ENCODE data around the gene FAM200C. TPM values are rescaled to one million over a fixed set of nuclear protein-coding genes. Genes with fewer than 3 reads are reported as not detected.

The FAM200C gene
- total RNA-seq (11.9 TPM), polyA plus RNA-seq (ENCODE audit: insufficient read depth in 1 of 8, insufficient read length in 8 of 8, low replicate concordance in 1 of 8) (10 to 100 TPM in 2 of 8 donors, 1 to 10 TPM in 6; 9.0 to 14.5 (median 9.8) TPM)
- long read RNA-seq, donor 1, partial matches to known transcripts, result 0 of 3 reads
- long read RNA-seq, donor 1, other reads (novel, unspliced or antisense), result 0 of 3 reads
- long read RNA-seq, donor 2, result 0 reads
- long read RNA-seq, donor 3, partial matches to known transcripts, result 0 of 4 reads
- long read RNA-seq, donor 3, other reads (novel, unspliced or antisense), result 0 of 4 reads
- long read RNA-seq, donor 4, partial matches to known transcripts, result 0 of 3 reads
- long read RNA-seq, donor 4, other reads (novel, unspliced or antisense), result 0 of 3 reads
- long read RNA-seq, donor 5, transcript ZBED8-201 (2 exons, 2,851 nt), result major isoform, 14 of 15 reads
- long read RNA-seq, donor 5, partial matches to known transcripts, result 0 of 15 reads
- long read RNA-seq, donor 5, other reads (novel, unspliced or antisense), result 0 of 15 reads
- long read RNA-seq, donor 6, partial matches to known transcripts, result 0 of 3 reads
- long read RNA-seq, donor 6, other reads (novel, unspliced or antisense), result 0 of 3 reads
- long read RNA-seq, donor 7, transcript ZBED8-201 (2 exons, 2,851 nt), result major isoform, 6 of 6 reads
- long read RNA-seq, donor 7, partial matches to known transcripts, result 0 of 6 reads
- long read RNA-seq, donor 7, other reads (novel, unspliced or antisense), result 0 of 6 reads
- long read RNA-seq, donor 8, transcript ZBED8-201 (2 exons, 2,851 nt), result major isoform, 5 of 5 reads
- long read RNA-seq, donor 8, partial matches to known transcripts, result 0 of 5 reads
- long read RNA-seq, donor 8, other reads (novel, unspliced or antisense), result 0 of 5 reads
- long read RNA-seq, donor 9, transcript ZBED8-201 (2 exons, 2,851 nt), result major isoform, 7 of 7 reads
- long read RNA-seq, donor 9, partial matches to known transcripts, result 0 of 7 reads
- long read RNA-seq, donor 9, other reads (novel, unspliced or antisense), result 0 of 7 reads
- long read RNA-seq, donor 10, partial matches to known transcripts, result 0 of 1 reads
- long read RNA-seq, donor 10, other reads (novel, unspliced or antisense), result 0 of 1 reads
- long read RNA-seq, donor 11, transcript ZBED8-201 (2 exons, 2,851 nt), result major isoform, 5 of 5 reads
- long read RNA-seq, donor 11, partial matches to known transcripts, result 0 of 5 reads
- long read RNA-seq, donor 11, other reads (novel, unspliced or antisense), result 0 of 5 reads

GRCh38 chr5:160399402-160400353 lies at the start of gene FAM200C:
Gene FAM200C (minus strand): TSS chr5:160400054. CDS start chr5:160395490, 4,564 bp downstream.
- Histone ChIP-seq H3K27ac (ENCODE audit: low read length) (peak within 1 kb of the TSS; percentile 96), H3K4me3 (ENCODE audit: low read length) (peak within 1 kb of the TSS; percentile 83), H3K9me3 (replicated peaks; ENCODE audit: control insufficient read depth, low read depth, low read length) (no peaks in the 10 kb centered on the region), H3K36me3 (ENCODE audit: control insufficient read depth, insufficient read depth, low read length) (peaks cover 25% of the 10 kb centered on the region), H3K27me3 (ENCODE audit: control insufficient read depth, insufficient read depth, low read length) (no peaks in the 10 kb centered on the region), H3K4me1 (ENCODE audit: control insufficient read depth, insufficient read depth, low read length) (peaks cover 9% of the 10 kb centered on the region)
- peak; percentile 97 for DNase-seq
- WGBS (ENCODE audit: insufficient coverage), result under 1% methylated on average over 32 of the region's 41 CpGs

- H3K9me3 ChIP-seq (replicated peaks; ENCODE audit: control insufficient read depth, low read depth, low read length), result no peaks in the 10 kb centered on the region
- H3K27ac ChIP-seq (ENCODE audit: low read length), result no peak overlapping the region
- H3K4me3 ChIP-seq (ENCODE audit: low read length), result no peak overlapping the region
- DNase-seq, result no peak
- no peaks in the 10 kb centered on the region for H3K4me1 ChIP-seq (ENCODE audit: control insufficient read depth, insufficient read depth, low read length)
- H3K27me3 ChIP-seq (ENCODE audit: control insufficient read depth, insufficient read depth, low read length), result no peaks in the 10 kb centered on the region
- no CpG with 5 or more reads among the region's 3 CpGs for WGBS (ENCODE audit: insufficient coverage)
- H3K36me3 ChIP-seq (ENCODE audit: control insufficient read depth, insufficient read depth, low read length), result no peaks in the 10 kb centered on the region
Observed at GRCh38 chr5:160449458-160449857, 49.6 kb upstream of the FAM200C start.

DNA sequence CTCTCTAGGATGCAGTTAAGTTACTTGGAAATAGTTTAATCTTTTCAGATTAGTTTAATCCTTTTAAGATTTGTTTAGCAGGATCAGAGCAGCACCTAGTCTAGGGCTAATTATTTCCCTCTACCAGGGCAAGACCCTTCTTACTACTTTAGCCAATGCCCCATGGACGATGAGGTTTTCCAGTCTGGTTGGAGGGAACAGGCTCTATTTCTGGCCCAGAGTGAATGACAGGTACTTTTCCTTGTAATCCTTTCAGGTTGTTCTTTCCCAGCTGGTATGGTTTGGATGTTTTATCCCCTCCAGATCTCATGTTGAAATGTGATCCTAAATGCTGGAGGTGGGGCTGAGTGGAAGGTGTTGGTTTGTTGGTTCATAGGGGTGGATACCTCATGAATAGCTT lies 49.0 kb upstream of the FAM200C start:
- H3K4me3 ChIP-seq (ENCODE audit: low read length), result no peak overlapping the region
- WGBS (ENCODE audit: insufficient coverage), result no CpG with 5 or more reads among the region's 1 CpG
- no peak overlapping the region for H3K27ac ChIP-seq (ENCODE audit: low read length)
- no peak for DNase-seq
- H3K27me3 ChIP-seq (ENCODE audit: control insufficient read depth, insufficient read depth, low read length), result no peaks in the 10 kb centered on the region
- H3K36me3 ChIP-seq (ENCODE audit: control insufficient read depth, insufficient read depth, low read length), result no peaks in the 10 kb centered on the region
- H3K9me3 ChIP-seq (replicated peaks; ENCODE audit: control insufficient read depth, low read depth, low read length), result no peaks in the 10 kb centered on the region
- no peaks in the 10 kb centered on the region for H3K4me1 ChIP-seq (ENCODE audit: control insufficient read depth, insufficient read depth, low read length)

GRCh38 chr5:160445751-160446150 lies 45.9 kb upstream of the FAM200C start:
- Histone ChIP-seq H3K27ac (ENCODE audit: low read length) (no peak overlapping the region), H3K4me1 (ENCODE audit: control insufficient read depth, insufficient read depth, low read length) (no peaks in the 10 kb centered on the region), H3K9me3 (replicated peaks; ENCODE audit: control insufficient read depth, low read depth, low read length) (no peaks in the 10 kb centered on the region), H3K27me3 (ENCODE audit: control insufficient read depth, insufficient read depth, low read length) (no peaks in the 10 kb centered on the region), H3K4me3 (ENCODE audit: low read length) (no peak overlapping the region), H3K36me3 (ENCODE audit: control insufficient read depth, insufficient read depth, low read length) (no peaks in the 10 kb centered on the region)
- no peak for DNase-seq

DNA sequence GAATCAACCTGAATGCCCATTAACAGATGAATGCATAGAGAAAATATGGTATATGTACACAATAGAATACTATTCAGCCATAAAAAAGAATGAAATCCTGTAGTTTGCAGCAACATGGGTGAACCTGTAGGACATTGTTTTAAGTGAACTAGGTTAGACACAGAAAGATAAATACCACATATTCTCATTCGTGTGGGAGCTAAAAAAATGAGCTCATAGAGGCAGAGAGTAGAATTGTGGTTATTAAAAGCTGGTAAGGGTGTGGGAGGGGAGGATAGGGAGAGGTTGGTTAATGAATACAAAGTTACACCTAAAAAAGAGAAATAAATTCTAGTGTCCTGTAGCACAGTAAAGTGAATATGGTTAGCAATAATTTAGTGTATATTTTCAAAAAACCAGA lies 45.3 kb upstream of the FAM200C start:
- Histone ChIP-seq H3K4me1 (ENCODE audit: control insufficient read depth, insufficient read depth, low read length) (no peaks in the 10 kb centered on the region), H3K9me3 (replicated peaks; ENCODE audit: control insufficient read depth, low read depth, low read length) (no peaks in the 10 kb centered on the region), H3K4me3 (ENCODE audit: low read length) (no peak overlapping the region), H3K27ac (ENCODE audit: low read length) (no peak overlapping the region), H3K36me3 (ENCODE audit: control insufficient read depth, insufficient read depth, low read length) (no peaks in the 10 kb centered on the region), H3K27me3 (ENCODE audit: control insufficient read depth, insufficient read depth, low read length) (no peaks in the 10 kb centered on the region)
- no peak for DNase-seq
- WGBS (ENCODE audit: insufficient coverage), result no CpG with 5 or more reads among the region's 1 CpG

DNA sequence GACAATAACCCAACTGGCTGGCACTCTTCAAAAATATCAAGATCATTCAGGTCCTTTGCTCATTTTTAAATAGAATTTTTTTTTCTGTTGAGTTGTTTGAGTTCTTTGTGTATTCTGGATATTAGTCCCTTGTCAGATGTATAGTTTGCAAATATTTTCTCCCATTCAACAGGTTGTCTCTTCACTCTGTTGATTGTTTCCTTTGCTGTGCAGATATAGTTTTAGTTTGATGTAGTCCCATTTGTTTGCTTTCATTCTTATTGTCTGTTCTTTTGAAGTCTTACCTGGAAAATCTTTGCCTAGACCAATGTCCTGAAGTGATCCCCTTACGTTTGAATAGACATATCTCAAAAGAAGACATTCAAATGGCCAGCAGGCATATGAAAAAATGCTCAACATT lies 44.6 kb upstream of the FAM200C start:
- Histone ChIP-seq H3K9me3 (replicated peaks; ENCODE audit: control insufficient read depth, low read depth, low read length) (no peaks in the 10 kb centered on the region), H3K27ac (ENCODE audit: low read length) (no peak overlapping the region), H3K27me3 (ENCODE audit: control insufficient read depth, insufficient read depth, low read length) (no peaks in the 10 kb centered on the region), H3K4me3 (ENCODE audit: low read length) (no peak overlapping the region), H3K36me3 (ENCODE audit: control insufficient read depth, insufficient read depth, low read length) (no peaks in the 10 kb centered on the region), H3K4me1 (ENCODE audit: control insufficient read depth, insufficient read depth, low read length) (no peaks in the 10 kb centered on the region)
- WGBS (ENCODE audit: insufficient coverage), result no CpG with 5 or more reads among the region's 1 CpG
- DNase-seq, result no peak

DNA sequence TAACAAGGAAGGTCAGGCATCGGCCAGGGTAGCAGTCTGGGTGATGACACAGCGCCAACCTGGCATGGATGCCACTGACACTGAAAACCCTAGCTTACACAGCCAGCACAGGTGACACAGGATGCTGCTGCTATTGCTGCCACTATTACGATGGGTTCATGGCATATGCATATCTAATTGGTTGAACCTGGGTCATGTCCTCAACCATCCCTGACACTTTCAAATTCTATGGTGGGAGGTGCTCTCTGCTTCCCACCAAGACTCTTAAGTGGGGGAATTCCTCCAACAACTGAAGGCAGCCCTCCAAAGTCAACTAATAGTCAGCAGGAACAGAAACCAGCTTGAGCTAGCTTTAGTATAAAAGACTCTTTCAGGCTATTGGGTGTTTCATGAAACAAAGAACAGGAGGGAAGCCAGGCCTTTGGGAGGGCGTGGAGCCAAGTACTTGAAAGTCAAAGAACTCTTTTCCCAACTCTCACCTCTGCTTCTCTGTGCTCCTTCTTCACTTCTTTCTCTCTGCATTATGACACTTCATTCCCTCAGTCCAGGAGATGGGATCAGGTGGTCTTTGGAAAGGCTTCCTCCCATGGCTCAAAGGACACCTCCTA lies 43.1 kb upstream of the FAM200C start:
- Histone ChIP-seq H3K4me3 (ENCODE audit: low read length) (no peak overlapping the region), H3K4me1 (ENCODE audit: control insufficient read depth, insufficient read depth, low read length) (peaks cover 8% of the 10 kb centered on the region), H3K27me3 (ENCODE audit: control insufficient read depth, insufficient read depth, low read length) (no peaks in the 10 kb centered on the region), H3K9me3 (replicated peaks; ENCODE audit: control insufficient read depth, low read depth, low read length) (no peaks in the 10 kb centered on the region), H3K36me3 (ENCODE audit: control insufficient read depth, insufficient read depth, low read length) (no peaks in the 10 kb centered on the region), H3K27ac (ENCODE audit: low read length) (no peak overlapping the region)
- WGBS (ENCODE audit: insufficient coverage), result no CpG with 5 or more reads among the region's 4 CpGs
- no peak for DNase-seq

- Histone ChIP-seq H3K27me3 (ENCODE audit: control insufficient read depth, insufficient read depth, low read length) (no peaks in the 10 kb centered on the region), H3K36me3 (ENCODE audit: control insufficient read depth, insufficient read depth, low read length) (no peaks in the 10 kb centered on the region), H3K9me3 (replicated peaks; ENCODE audit: control insufficient read depth, low read depth, low read length) (no peaks in the 10 kb centered on the region), H3K4me1 (ENCODE audit: control insufficient read depth, insufficient read depth, low read length) (peaks cover 8% of the 10 kb centered on the region), H3K27ac (ENCODE audit: low read length) (no peak overlapping the region), H3K4me3 (ENCODE audit: low read length) (no peak overlapping the region)
- DNase-seq, result no peak
- no CpG with 5 or more reads among the region's 1 CpG for WGBS (ENCODE audit: insufficient coverage)
Observed at GRCh38 chr5:160441311-160441781, 41.5 kb upstream of the FAM200C start.

DNA sequence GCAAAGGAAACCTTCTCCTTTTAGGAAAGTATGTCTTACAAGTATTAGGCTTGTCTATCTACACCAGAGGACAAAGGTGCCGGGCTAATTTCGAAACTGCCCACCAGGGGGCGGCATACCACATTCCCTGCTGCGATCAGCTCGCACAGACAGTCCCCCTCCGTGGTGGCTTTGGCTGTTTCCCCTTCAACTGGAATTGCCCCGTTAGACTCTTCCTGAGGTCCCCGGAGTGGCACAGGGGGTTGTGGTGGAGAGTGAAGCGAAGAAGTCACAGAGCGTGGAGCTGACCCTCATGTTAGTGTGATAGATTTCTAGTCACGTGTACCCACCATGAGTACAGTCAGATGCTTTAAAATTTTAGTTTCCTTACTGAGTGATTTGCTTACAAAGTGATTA lies 39.3 kb upstream of the FAM200C start:
- H3K27me3 ChIP-seq (ENCODE audit: control insufficient read depth, insufficient read depth, low read length), result peaks cover 3% of the 10 kb centered on the region
- H3K9me3 ChIP-seq (replicated peaks; ENCODE audit: control insufficient read depth, low read depth, low read length), result no peaks in the 10 kb centered on the region
- WGBS (ENCODE audit: insufficient coverage), result no CpG with 5 or more reads among the region's 11 CpGs
- no peak overlapping the region for H3K27ac ChIP-seq (ENCODE audit: low read length)
- H3K36me3 ChIP-seq (ENCODE audit: control insufficient read depth, insufficient read depth, low read length), result no peaks in the 10 kb centered on the region
- H3K4me1 ChIP-seq (ENCODE audit: control insufficient read depth, insufficient read depth, low read length), result peaks cover 8% of the 10 kb centered on the region
- H3K4me3 ChIP-seq (ENCODE audit: low read length), result peak overlapping the region; percentile 45
- DNase-seq, result peak; percentile 85

All from muscle of leg (tissue), 16 donors.